ENCODE measurements around the gene CCDC7. TPM values are rescaled to one million over a fixed set of nuclear protein-coding genes. Genes with fewer than 3 reads are reported as not detected.

The CCDC7 gene
- total and polyA plus RNA-seq, 2 experiments from 2014 or later = 2.0 to 10.0 TPM

- Histone ChIP-seq H3K27ac (no peak overlapping the region), H3K36me3 (replicated peaks; ENCODE audit: insufficient read depth, low read depth) (no peaks in the 10 kb centered on the region), H3K4me1 (ENCODE audit: insufficient read depth) (no peaks in the 10 kb centered on the region), H3K9me2 (replicated peaks; ENCODE audit: insufficient read depth) (no peaks in the 10 kb centered on the region), H3K79me2 (no peaks in the 10 kb centered on the region), H3K9me3 (ENCODE audit: low read depth) (no peaks in the 10 kb centered on the region), H3K4me3 (no peak overlapping the region), H2AFZ (no peak overlapping the region), H3K4me2 (no peak overlapping the region), H4K20me1 (ENCODE audit: insufficient read depth, poor library complexity, severe bottlenecking) (no peaks in the 10 kb centered on the region), H3K27me3 (no peaks in the 10 kb centered on the region)
- WGBS (ENCODE audit: low lambda C conversion rate, missing lambda C conversion rate) = 50% methylated on average over 1 of the region's 1 CpG
- DNase-seq (ENCODE audit: low spot score) = no peak
- no peak for TF ChIP-seq CTCF (IDR thresholded peaks at IDR 0.05; ENCODE audit: poor library complexity)
- TF ChIP-seq EZH2phosphoT487 (IDR thresholded peaks at IDR 0.05; ENCODE audit: low read depth, severe bottlenecking, unreplicated experiment) = no peak
- no peak for TF ChIP-seq EZH2 (IDR thresholded peaks at IDR 0.05; ENCODE audit: borderline replicate concordance)
These were observed 12.4 kb upstream of the CCDC7 start for GRCh38 chr10:32433542-32433941.

GRCh38 chr10:32436215-32436614 is 9.7 kb upstream of the CCDC7 start:
- no peak for DNase-seq (ENCODE audit: low spot score)
- Histone ChIP-seq H3K36me3 (replicated peaks; ENCODE audit: insufficient read depth, low read depth) (no peaks in the 10 kb centered on the region), H3K4me3 (no peak overlapping the region), H3K27me3 (no peaks in the 10 kb centered on the region), H3K27ac (no peak overlapping the region), H3K9me2 (replicated peaks; ENCODE audit: insufficient read depth) (no peaks in the 10 kb centered on the region), H3K4me1 (ENCODE audit: insufficient read depth) (no peaks in the 10 kb centered on the region), H4K20me1 (ENCODE audit: insufficient read depth, poor library complexity, severe bottlenecking) (no peaks in the 10 kb centered on the region), H2AFZ (no peak overlapping the region), H3K4me2 (no peak overlapping the region), H3K79me2 (no peaks in the 10 kb centered on the region), H3K9me3 (ENCODE audit: low read depth) (no peaks in the 10 kb centered on the region)
- TF ChIP-seq CTCF (IDR thresholded peaks at IDR 0.05; ENCODE audit: poor library complexity) (no peak), EZH2phosphoT487 (IDR thresholded peaks at IDR 0.05; ENCODE audit: low read depth, severe bottlenecking, unreplicated experiment) (no peak), EZH2 (IDR thresholded peaks at IDR 0.05; ENCODE audit: borderline replicate concordance) (no peak)

GRCh38 chr10:32437334-32437733 is 8.6 kb upstream of the CCDC7 start:
- Histone ChIP-seq H3K27ac (no peak overlapping the region), H3K9me2 (replicated peaks; ENCODE audit: insufficient read depth) (no peaks in the 10 kb centered on the region), H3K4me3 (no peak overlapping the region), H2AFZ (no peak overlapping the region), H3K4me2 (no peak overlapping the region), H3K4me1 (ENCODE audit: insufficient read depth) (no peaks in the 10 kb centered on the region), H3K27me3 (no peaks in the 10 kb centered on the region), H3K79me2 (no peaks in the 10 kb centered on the region), H3K9me3 (ENCODE audit: low read depth) (no peaks in the 10 kb centered on the region), H3K36me3 (replicated peaks; ENCODE audit: insufficient read depth, low read depth) (no peaks in the 10 kb centered on the region), H4K20me1 (ENCODE audit: insufficient read depth, poor library complexity, severe bottlenecking) (no peaks in the 10 kb centered on the region)
- DNase-seq (ENCODE audit: low spot score) = no peak
- WGBS (ENCODE audit: low lambda C conversion rate, missing lambda C conversion rate) = 79% methylated on average over 2 of the region's 2 CpGs
- TF ChIP-seq EZH2phosphoT487 (IDR thresholded peaks at IDR 0.05; ENCODE audit: low read depth, severe bottlenecking, unreplicated experiment) (no peak), EZH2 (IDR thresholded peaks at IDR 0.05; ENCODE audit: borderline replicate concordance) (no peak), CTCF (IDR thresholded peaks at IDR 0.05; ENCODE audit: poor library complexity) (no peak)

GRCh38 chr10:32445036-32445435 is 904 bp upstream of the CCDC7 start:
- H3K4me3 ChIP-seq = peak overlapping the region; percentile 27
- WGBS (ENCODE audit: low lambda C conversion rate, missing lambda C conversion rate) = 95% methylated on average over 4 of the region's 4 CpGs

More at GRCh38 chr10:32445036-32445435, 904 bp upstream of the CCDC7 start:
- Histone ChIP-seq H2AFZ (peak overlapping the region; percentile 88), H3K27ac (peak overlapping the region; percentile 97), H3K9me2 (replicated peaks; ENCODE audit: insufficient read depth) (no peaks in the 10 kb centered on the region), H3K36me3 (replicated peaks; ENCODE audit: insufficient read depth, low read depth) (no peaks in the 10 kb centered on the region), H3K9me3 (ENCODE audit: low read depth) (no peaks in the 10 kb centered on the region), H3K79me2 (peaks cover 16% of the 10 kb centered on the region), H4K20me1 (ENCODE audit: insufficient read depth, poor library complexity, severe bottlenecking) (no peaks in the 10 kb centered on the region), H3K27me3 (no peaks in the 10 kb centered on the region), H3K4me1 (ENCODE audit: insufficient read depth) (peaks cover 7% of the 10 kb centered on the region), H3K4me2 (peak overlapping the region; percentile 82)
- no peak for DNase-seq (ENCODE audit: low spot score)
- no peak for TF ChIP-seq EZH2phosphoT487 (IDR thresholded peaks at IDR 0.05; ENCODE audit: low read depth, severe bottlenecking, unreplicated experiment)
- no peak for TF ChIP-seq CTCF (IDR thresholded peaks at IDR 0.05; ENCODE audit: poor library complexity)
- TF ChIP-seq EZH2 (IDR thresholded peaks at IDR 0.05; ENCODE audit: borderline replicate concordance) = no peak
